GM18508 (cell line): ENCODE data around the gene DPY19L2.
"Not testable (repeated sequence)": the region's sequence is repeated elsewhere in the genome, so short reads cannot be mapped to it uniquely, and the experiment has no call there.

ENCODE experiments used
- ATAC-seq: cut with Tn5 transposase; IDR thresholded peaks from one replicate; pipeline ENCODE4 v1.9.1; 2021; ENCODE audit warnings: moderate number of reproducible peaks; ENCODE audit not compliant: insufficient read depth, unreplicated experiment

Gene DPY19L2

DNA sequence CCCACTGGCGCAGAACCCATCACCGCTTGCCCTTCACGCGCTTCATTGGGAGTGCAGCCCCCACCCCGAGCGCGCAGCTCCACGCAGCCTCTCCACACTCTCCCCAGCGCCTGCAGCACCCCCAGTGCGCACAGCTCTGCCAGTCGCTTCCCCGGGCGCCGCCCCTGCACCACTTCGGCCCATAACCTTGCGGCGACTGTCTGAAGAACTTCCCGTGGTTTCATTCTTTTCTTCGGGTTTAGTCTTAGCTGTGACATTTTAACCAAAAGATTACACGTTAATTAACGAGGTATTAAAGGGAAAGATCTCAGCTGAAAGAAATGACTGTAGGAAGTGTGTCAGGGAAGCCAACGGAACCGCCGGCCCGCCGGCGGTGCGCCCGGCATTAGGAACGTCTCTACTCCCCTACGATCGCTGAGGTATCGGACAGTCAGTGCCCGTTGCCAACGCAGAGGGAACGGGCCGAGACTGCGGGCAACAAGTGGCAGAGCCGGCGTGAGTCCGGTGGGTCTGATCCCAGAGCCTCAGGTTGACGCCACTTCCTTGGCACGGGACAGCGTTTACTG is 590 bp upstream of the DPY19L2 start:
- not testable (repeated sequence) for ATAC-seq

GRCh38 chr12:63663005-63663404 is 5.3 kb downstream of the DPY19L2 start:
- not testable (repeated sequence) for ATAC-seq

- ATAC-seq, result not testable (repeated sequence)
Observed at GRCh38 chr12:63658501-63658900, 9.8 kb downstream of the DPY19L2 start.

DNA sequence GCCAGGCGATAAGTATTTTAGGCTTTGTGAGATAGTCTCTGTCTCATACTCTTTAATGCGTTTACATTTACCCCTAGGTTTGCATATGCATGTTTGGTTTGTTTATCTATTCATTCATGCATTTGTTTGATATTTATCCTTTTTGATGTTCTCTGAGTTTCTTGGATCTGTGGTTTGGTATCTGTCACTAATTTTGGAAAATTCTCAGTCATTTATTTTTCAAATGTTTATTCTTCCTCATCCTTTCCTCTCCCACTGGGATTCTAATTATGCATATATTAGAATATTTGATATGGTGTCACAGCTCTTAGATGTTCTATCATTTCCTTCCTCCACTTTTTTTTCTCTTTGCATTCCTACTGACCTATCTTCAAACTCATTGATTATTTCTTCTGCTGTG is 11.9 kb downstream of the DPY19L2 start:
- ATAC-seq, result not testable (repeated sequence)

GRCh38 chr12:63655543-63656257 is 12.6 kb downstream of the DPY19L2 start:
- ATAC-seq, result not testable (repeated sequence)

- ATAC-seq, result not testable (repeated sequence)
Observed at GRCh38 chr12:63654481-63654880, 13.8 kb downstream of the DPY19L2 start.

DNA sequence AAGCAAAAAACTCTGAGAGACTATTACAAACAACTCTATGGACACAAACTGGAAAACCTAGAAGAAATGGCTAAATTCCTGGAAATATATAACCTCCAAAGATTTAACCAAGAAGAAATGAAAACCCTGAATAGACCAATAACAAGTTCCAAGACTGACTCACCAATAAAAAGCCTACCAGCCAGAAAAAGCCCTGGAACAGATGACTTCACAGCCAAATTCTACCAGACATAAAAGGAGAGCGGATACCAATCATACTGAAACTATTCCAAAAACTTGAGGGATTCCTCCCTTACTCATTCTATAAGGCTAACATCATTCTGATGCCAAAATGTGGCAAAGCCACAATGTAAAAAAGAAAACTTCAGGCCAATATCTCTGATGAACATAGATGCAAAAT is 18.8 kb downstream of the DPY19L2 start:
- not testable (repeated sequence) for ATAC-seq

DNA sequence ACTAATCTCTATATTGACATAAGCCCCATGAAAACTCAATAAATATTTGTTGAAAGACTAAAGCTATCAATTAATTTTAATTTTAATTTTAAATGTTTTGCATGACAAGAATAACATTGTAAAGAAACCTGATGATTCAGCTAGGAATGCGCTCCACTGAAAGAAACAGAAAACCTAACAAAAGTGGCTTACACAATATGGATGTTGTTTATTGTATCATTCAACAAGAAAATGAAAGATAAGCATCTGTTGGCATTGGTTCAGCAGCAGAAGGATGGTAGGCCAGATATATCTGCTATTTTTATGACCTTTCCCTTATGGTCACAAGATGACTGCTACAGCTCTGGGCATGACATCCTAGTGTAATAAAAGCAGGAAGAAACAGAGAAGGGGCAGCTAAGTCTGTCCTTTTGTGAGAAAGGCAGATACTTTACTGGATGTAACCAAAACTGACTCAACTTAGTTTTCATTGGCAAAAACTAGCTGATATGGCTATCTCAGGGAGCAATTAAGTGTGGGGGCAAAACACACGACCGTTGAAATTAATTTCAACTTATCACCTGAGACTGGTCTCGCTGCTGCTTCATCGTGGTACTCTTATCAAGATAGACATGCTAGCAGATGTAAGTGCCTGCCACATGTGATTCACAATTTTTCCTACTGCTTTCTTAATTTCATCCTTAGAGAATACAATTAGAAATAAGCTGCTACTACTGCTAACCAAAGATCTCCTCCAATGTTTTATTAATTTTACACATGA is 24.7 kb downstream of the DPY19L2 start:
- not testable (repeated sequence) for ATAC-seq

GRCh38 chr12:63624258-63624657 is 44.0 kb downstream of the DPY19L2 start:
- ATAC-seq, result not testable (repeated sequence)

- not testable (repeated sequence) for ATAC-seq
Observed at GRCh38 chr12:63615544-63615943, 52.7 kb downstream of the DPY19L2 start.

- ATAC-seq, result not testable (repeated sequence)
Observed at GRCh38 chr12:63611285-63611684, 57.0 kb downstream of the DPY19L2 start.

- not testable (repeated sequence) for ATAC-seq
Observed at GRCh38 chr12:63609281-63609680, 59.0 kb downstream of the DPY19L2 start.

- ATAC-seq, result not testable (repeated sequence)
Observed at GRCh38 chr12:63604985-63605384, 63.3 kb downstream of the DPY19L2 start.

DNA sequence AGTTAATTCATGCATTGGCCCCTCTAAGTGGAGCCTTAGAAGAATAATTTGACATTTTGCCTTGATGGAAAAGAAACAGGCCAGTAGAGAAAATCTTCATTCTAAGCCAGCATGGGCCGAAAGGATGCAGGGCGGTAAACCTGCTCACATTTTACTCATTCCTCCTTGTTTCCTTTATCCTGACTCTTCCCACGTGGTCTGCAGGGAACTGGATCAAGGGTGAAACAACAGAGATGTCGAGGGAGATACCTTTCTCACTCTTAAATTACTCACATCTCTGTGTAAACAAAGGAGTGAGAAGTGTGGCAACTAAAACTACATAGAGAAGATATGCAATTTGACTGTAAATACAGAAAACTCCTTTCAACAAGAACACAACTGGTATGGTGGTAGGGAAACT is 73.5 kb downstream of the DPY19L2 start:
- ATAC-seq, result not testable (repeated sequence)

GRCh38 chr12:63584426-63584825 is 83.9 kb downstream of the DPY19L2 start:
- not testable (repeated sequence) for ATAC-seq

GRCh38 chr12:63583289-63583688 is 85.0 kb downstream of the DPY19L2 start:
- not testable (repeated sequence) for ATAC-seq

DNA sequence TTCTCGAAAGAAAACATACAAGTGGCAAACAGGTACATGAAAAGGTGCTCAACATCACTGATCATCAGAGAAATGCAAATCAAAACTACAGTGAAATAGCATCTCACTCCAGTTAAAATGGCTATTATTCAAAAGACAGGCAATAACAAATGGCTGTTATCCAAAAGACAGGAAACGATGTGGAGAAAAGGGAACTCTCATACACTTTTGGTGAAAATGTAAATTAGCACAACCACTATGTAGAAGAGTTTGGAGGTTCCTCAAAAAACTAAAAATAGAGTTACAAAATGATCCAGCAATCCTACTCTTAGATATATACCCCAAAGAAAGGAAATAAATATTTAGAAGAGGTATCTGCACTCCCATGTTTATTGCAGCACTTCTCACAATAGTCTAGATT is 90.7 kb downstream of the DPY19L2 start:
- not testable (repeated sequence) for ATAC-seq

- ATAC-seq, result not testable (repeated sequence)
Observed at GRCh38 chr12:63572038-63572437, 96.3 kb downstream of the DPY19L2 start.

- not testable (repeated sequence) for ATAC-seq
Observed at GRCh38 chr12:63558445-63558844, 109.8 kb downstream of the DPY19L2 start.

DNA sequence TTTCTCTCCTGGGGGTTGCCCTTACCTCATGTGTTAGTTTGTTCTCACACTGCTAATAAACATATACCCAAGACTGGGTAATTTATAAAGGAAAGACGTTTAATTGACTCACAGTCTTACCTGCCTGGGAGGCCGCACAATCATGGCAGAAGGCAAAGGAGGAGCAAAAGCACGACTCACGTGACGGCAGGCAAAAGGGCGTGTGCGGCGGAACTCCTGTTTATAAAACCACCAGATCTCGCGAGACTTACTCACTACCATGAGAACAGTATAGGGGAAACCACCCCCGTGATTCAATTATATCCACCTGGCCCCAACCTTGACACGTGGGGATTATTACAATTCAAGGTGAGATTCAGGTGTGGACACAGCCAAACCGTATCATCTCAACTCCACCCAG is 116.9 kb downstream of the DPY19L2 start:
- ATAC-seq, result not testable (repeated sequence)

- not testable (repeated sequence) for ATAC-seq
Observed at GRCh38 chr12:63549034-63549433, 119.3 kb downstream of the DPY19L2 start.
